GM19397 (cell line): ENCODE data around the gene PCSK9.

Experiments
- ATAC-seq: cut with Tn5 transposase; IDR thresholded peaks from one replicate; pipeline ENCODE4 v1.9.1; 2021; ENCODE audit warnings: mild to moderate bottlenecking, moderate library complexity; ENCODE audit not compliant: unreplicated experiment

Gene PCSK9

GRCh38 chr1:55043011-55043410, 3.7 kb downstream of the PCSK9 start:
- no peak for ATAC-seq

GRCh38 chr1:55043726-55044125, 4.4 kb downstream of the PCSK9 start:
- no peak for ATAC-seq

- ATAC-seq = no peak
These were observed 5.5 kb downstream of the PCSK9 start for GRCh38 chr1:55044617-55045397.

- ATAC-seq = no peak
These were observed 6.1 kb downstream of the PCSK9 start for GRCh38 chr1:55045430-55045829.

GRCh38 chr1:55046871-55047270, 7.5 kb downstream of the PCSK9 start:
- no peak for ATAC-seq

- no peak for ATAC-seq
These were observed 8.3 kb downstream of the PCSK9 start for GRCh38 chr1:55047611-55048010.

GRCh38 chr1:55048453-55049270, 9.3 kb downstream of the PCSK9 start:
- ATAC-seq = no peak

- no peak for ATAC-seq
These were observed 10.0 kb downstream of the PCSK9 start for GRCh38 chr1:55049271-55049913.

- no peak for ATAC-seq
These were observed 10.5 kb downstream of the PCSK9 start for GRCh38 chr1:55049914-55050278.

- ATAC-seq = no peak
These were observed 10.9 kb downstream of the PCSK9 start for GRCh38 chr1:55050283-55050682.

- no peak for ATAC-seq
These were observed 11.8 kb downstream of the PCSK9 start for GRCh38 chr1:55051169-55051568.

- no peak for ATAC-seq
These were observed 12.3 kb downstream of the PCSK9 start for GRCh38 chr1:55051621-55052020.

- ATAC-seq = no peak
These were observed 13.1 kb downstream of the PCSK9 start for GRCh38 chr1:55052221-55053142.

- no peak for ATAC-seq
These were observed 14.1 kb downstream of the PCSK9 start for GRCh38 chr1:55053265-55053954.

GRCh38 chr1:55054396-55054795, 15.0 kb downstream of the PCSK9 start:
- ATAC-seq = no peak

- ATAC-seq = no peak
These were observed 15.9 kb downstream of the PCSK9 start for GRCh38 chr1:55055084-55055882.

- no peak for ATAC-seq
These were observed 16.7 kb downstream of the PCSK9 start for GRCh38 chr1:55055951-55056631.

- no peak for ATAC-seq
These were observed 17.3 kb downstream of the PCSK9 start for GRCh38 chr1:55056632-55056992.
